Coronary artery (tissue), 2 donors: Measurements from ENCODE around the gene COL5A3.

Experiments
- DNase-seq: peaks from one replicate; pipeline ENCODE4 v3.0.0-alpha.2; 2017; ENCODE audit warnings: low spot score
- H3K27ac ChIP-seq, 2 donors: fragments of 200-600 bp; sonication (generic); one replicate each; pipeline ENCODE4 v1.5.1; 2016 to 2019
- H3K4me3 ChIP-seq: fragments of 200-600 bp; sonication (generic); 2 replicates; pipeline ENCODE4 v1.5.1; 2016; ENCODE audit warnings: mild to moderate bottlenecking, moderate library complexity
- TF ChIP-seq, protein P1 (sequence below): fragments of 200-600 bp; sonication (generic); IDR thresholded peaks from one replicate; pipeline ENCODE4 v1.5.1; 2019; ENCODE audit warnings: antibody characterized with exemption

Gene COL5A3

DNA sequence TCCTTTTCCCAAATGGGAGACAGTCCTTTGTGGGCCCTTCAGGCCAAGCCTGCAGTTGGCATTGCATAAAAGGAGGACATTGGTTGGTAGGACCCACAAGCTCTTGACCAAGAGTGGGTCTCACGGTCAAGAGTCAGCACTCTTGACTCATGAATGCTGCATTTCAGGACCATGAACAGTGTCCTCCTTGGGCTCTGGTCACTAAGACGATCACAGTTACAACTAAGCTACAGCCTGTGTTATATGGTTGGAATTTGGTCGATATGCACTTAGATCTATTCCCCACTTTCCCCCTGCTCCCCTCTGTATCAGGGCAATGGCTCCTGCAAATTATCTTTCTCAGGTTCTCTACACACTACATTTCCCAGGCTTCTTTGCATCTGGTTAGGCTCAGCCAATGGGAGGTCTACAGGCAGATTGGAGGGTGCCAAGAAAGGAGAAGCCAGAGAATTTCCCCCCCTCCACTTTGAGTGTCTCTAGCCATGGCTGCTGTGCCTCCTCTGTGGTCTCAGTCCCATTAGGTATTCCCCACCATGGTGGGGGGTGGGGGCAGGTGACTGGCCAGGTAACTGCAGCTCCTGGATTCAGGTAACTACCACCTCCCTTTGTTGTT lies 70.9 kb downstream of the COL5A3 start:
- Histone ChIP-seq H3K4me3 (no peak overlapping the region), H3K27ac (no peak overlapping the region)
- TF ChIP-seq, protein P1, sequence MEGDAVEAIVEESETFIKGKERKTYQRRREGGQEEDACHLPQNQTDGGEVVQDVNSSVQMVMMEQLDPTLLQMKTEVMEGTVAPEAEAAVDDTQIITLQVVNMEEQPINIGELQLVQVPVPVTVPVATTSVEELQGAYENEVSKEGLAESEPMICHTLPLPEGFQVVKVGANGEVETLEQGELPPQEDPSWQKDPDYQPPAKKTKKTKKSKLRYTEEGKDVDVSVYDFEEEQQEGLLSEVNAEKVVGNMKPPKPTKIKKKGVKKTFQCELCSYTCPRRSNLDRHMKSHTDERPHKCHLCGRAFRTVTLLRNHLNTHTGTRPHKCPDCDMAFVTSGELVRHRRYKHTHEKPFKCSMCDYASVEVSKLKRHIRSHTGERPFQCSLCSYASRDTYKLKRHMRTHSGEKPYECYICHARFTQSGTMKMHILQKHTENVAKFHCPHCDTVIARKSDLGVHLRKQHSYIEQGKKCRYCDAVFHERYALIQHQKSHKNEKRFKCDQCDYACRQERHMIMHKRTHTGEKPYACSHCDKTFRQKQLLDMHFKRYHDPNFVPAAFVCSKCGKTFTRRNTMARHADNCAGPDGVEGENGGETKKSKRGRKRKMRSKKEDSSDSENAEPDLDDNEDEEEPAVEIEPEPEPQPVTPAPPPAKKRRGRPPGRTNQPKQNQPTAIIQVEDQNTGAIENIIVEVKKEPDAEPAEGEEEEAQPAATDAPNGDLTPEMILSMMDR, result no peak
- no peak for DNase-seq

DNA sequence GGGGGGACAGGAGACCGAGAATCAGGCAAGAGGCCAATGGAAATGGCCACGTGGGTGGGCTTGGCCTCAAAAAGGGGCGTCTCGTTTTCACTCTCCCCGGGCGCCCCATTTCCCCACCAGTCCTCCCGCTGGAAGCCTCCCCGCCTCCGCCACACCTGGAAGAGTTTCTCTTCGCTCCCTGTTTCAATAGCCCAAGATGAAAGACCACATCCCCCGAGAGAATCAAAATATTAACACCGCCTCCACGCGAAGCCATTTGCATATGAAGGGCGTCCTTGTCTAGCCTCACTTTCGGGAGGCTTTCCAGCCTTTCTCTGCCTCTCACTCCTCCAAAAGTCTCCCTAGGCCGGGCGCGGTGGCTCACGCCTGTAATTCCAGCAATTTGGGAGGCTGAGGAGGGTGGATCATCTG lies 73.3 kb downstream of the COL5A3 start:
- no peak for DNase-seq
- Histone ChIP-seq H3K27ac (no peak overlapping the region), H3K4me3 (no peak overlapping the region)
- TF ChIP-seq, protein P1, result no peak

DNA sequence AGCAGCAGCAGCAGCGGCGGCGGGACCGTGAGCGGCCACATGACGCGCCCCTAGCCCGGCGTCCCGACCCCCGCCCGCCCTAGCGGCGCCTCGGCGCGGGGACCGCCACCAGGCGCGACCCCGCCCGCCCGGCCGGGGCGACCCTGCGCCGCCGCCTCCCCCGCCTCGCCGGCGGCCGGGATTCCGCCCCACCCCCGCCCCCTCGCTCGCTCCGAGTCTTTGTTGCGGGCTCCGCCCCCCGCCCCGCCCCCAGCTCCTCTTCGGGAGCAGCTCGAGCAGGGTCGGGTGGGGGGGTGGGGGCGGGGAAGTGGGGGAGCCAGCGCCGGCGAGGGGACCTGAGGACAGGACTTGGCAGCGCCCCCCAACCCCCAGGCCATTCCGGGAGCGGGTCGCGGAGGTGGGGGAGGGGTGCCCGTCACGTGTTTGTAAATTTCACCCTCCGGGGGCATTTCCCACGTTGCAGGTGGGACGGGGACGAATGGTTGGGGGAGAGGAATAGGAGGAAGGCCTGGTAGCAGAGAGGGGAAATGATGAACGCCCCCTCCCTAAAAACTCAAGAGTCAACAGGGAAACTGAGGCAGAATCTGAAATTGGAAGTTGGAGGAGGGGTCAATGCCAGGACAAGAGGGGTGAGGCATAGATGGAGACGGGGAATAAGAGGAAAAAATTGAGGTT lies 73.8 kb downstream of the COL5A3 start, which contains the start of gene OLFM2:
OLFM2 (minus strand) TSS at position 190 of the 675 bp plus-strand sequence; CDS start at position 41, 149 bp downstream.
- peak within 1 kb of the TSS; percentile 63 for H3K4me3 ChIP-seq
- TF ChIP-seq, protein P1, result no peak
- no peak for DNase-seq
- H3K27ac ChIP-seq, result no peak within 1 kb of the TSS

DNA sequence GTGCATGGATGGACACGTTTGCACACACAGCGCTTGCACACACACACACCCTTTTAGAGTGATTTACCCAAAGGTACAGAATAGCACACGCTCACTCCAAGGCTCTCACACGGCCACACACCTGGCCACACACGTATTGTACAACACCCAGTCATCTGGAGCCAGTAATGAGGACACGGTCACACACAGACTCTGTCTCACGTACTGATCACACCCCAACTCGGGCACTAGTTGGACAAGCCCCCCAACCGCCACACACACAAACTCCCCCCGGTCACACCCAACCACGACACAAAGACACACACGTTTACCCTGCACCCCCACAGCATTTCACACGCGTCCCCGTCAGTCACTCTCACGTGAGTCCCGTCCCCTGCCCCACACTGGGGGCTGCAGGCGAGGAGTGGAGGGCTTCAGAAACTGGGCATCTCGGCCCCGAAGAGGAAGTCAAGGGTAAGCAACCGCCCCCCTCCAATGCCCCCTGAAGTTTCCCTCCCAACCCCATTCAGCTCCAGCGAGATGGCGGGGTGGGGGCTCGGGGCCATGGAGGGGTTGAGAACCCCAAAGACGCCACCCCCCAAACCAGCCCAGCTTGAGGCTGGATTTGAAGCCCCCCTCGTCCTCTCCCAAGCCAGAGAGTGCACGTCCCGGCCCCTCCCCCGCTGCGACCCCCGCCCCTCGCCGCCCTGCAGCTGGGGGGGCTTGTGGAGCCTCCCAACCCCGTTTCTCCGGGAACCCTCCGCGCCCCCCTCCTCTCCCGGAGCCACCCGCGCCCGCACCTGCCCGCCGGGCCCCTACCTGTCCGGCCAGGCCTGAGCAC lies 74.6 kb downstream of the COL5A3 start:
- TF ChIP-seq, protein P1, result no peak
- no peak for DNase-seq
- peak overlapping the region; percentile 63 for H3K4me3 ChIP-seq
- H3K27ac ChIP-seq, result no peak overlapping the region

DNA sequence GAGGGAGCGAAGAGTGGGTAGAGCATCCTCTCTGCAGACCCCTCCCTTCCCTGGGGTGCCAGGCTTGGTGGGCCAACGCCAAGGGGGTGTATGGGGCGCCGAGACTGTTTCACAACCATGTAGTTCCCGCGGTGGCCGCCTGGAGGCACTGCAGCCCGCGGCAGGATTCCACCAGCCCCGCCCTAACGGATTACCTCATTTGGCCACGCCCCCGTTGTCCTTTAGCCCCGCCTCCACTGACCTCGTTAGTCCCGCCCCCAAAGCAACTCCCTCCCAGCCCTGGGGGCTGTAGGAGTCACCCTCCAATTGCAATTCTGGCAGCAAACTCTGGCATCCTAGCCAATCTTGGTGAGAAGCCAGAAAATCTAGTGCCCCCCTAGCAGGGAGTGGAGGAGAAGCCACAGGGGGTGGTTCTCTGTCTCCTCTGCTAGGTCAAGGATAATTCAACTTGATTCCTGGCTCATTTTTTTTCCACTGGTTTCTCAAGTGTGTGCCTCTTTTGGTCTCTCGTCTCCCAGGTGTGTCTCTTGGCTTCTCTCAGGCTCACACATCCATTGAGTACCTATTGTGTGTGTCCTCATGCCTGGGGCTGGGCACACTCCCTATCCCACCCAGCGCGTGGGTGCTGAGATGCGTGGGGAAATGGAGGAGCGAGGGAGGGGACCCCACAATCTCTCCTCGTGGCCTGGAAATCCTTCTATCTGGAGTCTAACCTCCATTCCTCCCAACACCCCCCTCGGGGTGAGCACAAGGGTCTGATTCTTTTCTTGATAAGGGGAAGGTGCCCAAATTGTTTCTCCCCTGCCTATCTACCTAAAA lies 76.0 kb downstream of the COL5A3 start:
- H3K4me3 ChIP-seq, result no peak overlapping the region
- DNase-seq, result no peak
- H3K27ac ChIP-seq, result no peak overlapping the region

DNA sequence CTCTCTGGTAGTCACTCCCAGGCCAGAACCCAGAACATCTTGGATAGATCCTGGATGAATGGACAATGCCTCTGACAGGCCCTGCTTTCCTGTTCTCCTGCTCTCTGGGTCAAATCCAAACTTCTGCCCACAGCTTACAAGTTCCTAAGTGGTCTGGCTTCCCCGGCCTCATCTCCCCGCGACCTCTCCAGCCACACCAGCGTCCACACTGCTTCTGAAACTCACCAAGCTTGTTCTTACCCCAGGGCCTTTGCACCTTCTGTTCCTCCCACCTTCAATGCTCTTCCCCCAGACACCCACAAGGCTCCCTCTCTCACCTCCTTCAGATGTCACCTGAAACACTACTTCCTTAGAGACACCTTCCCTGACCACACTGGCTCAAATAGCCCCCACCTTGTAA lies 77.5 kb downstream of the COL5A3 start:
- no peak overlapping the region for H3K27ac ChIP-seq
- no peak overlapping the region for H3K4me3 ChIP-seq
- no peak for DNase-seq
- TF ChIP-seq, protein P1, result no peak

More for the DNA sequence above, 76.0 kb downstream of the COL5A3 start:
- TF ChIP-seq, protein P1, result peak; percentile 55
